ENCODE results near the gene LBR. TPM values are rescaled to one million over a fixed set of nuclear protein-coding genes. Genes with fewer than 3 reads are reported as not detected.

LBR gene
- total and polyA plus RNA-seq, 3 donors from 2014 or later, result 31.7 to 40.3 (median 39.9) TPM

DNA sequence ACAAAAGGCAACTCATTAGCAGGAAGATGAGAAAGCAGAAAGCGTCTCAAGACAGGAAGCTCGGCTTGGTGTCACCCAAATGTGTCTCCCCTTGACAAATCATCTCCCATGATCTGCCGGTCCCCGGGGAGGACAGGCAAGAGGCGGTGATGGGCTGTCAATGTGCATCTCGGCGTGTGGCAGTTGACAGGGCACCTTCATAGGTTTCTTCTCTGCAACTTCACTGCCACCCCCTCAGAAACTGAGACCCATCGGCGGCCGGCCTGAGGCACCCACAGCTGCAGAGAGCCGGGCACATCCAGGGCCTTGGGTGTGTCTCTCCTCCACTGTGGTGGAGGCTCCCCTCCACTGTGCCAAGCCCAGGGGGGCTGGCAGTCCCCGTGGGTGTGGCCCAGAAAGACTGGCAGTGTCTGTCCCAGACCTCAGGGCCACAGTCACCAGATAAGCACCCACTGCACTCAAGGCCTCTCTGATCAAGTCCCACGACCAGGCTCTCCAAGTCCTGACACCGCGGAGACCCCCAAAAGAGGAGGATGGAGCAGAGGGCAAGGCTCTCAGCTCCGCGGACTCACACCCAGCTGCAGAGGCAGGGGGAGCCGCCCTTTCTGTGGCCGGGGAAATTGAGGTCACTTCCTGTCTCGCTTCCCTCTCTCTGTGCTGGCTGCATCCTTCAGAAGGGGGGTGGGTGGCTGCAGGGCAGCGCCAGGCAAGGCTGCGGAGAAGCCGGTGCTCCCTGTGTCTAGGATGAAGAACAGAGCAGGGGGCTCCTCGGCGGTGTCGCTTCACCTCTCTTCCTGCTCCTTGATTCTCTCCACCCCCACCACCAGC, 39.6 kb upstream of the LBR start:
- no peaks in the 10 kb centered on the region for H3K27me3 ChIP-seq
- no peak overlapping the region for H3K4me3 ChIP-seq
- peak overlapping the region; percentile 39 to 65 for H3K27ac ChIP-seq
- intact Hi-C loops (cut with DNase I; ENCODE audit: low total_unique reads), result no loop called here
- no peaks in the 10 kb centered on the region for H3K36me3 ChIP-seq (ENCODE audit: low read depth, missing control alignments)
- 71% methylated on average over 23 to 26 of the region's 26 CpGs for WGBS, 2 donors
- TF ChIP-seq, protein P1, sequence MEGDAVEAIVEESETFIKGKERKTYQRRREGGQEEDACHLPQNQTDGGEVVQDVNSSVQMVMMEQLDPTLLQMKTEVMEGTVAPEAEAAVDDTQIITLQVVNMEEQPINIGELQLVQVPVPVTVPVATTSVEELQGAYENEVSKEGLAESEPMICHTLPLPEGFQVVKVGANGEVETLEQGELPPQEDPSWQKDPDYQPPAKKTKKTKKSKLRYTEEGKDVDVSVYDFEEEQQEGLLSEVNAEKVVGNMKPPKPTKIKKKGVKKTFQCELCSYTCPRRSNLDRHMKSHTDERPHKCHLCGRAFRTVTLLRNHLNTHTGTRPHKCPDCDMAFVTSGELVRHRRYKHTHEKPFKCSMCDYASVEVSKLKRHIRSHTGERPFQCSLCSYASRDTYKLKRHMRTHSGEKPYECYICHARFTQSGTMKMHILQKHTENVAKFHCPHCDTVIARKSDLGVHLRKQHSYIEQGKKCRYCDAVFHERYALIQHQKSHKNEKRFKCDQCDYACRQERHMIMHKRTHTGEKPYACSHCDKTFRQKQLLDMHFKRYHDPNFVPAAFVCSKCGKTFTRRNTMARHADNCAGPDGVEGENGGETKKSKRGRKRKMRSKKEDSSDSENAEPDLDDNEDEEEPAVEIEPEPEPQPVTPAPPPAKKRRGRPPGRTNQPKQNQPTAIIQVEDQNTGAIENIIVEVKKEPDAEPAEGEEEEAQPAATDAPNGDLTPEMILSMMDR (IDR thresholded peaks at IDR 0.05), result no peak
- TF ChIP-seq POLR2A (IDR thresholded peaks at IDR 0.05), result no peak
- H3K9me3 ChIP-seq, result no peaks in the 10 kb centered on the region
- DNase-seq, result peak; percentile 57
- peaks cover 6% of the 10 kb centered on the region for H3K4me1 ChIP-seq

DNA sequence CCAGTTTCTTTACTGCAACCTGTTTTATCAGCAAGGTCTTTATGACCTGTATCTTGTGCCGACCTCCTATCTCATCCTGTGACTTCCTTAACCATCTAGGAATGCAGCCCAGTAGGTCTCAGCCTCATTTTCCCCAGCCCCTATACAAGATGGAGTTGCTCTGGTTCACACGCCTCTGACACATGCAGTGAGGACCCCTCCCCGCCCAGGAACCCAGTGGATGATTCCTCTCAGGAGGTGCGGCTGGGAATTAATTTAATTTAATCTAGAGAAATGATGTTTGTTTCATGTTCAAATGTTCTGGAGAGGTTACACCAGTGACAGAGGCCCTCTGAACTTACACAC, 39.0 kb upstream of the LBR start:
- Histone ChIP-seq H3K27me3 (no peaks in the 10 kb centered on the region), H3K4me1 (peaks cover 6% of the 10 kb centered on the region), H3K4me3 (no peak overlapping the region), H3K36me3 (ENCODE audit: low read depth, missing control alignments) (no peaks in the 10 kb centered on the region), H3K27ac (no peak overlapping the region), H3K9me3 (no peaks in the 10 kb centered on the region)
- TF ChIP-seq, protein P1 (IDR thresholded peaks at IDR 0.05), result no peak
- no peak for TF ChIP-seq POLR2A (IDR thresholded peaks at IDR 0.05)
- 87% methylated on average over 4 of the region's 4 CpGs for WGBS, 2 donors
- no peak for DNase-seq
- intact Hi-C loops (cut with DNase I; ENCODE audit: low total_unique reads), result no loop called here

DNA sequence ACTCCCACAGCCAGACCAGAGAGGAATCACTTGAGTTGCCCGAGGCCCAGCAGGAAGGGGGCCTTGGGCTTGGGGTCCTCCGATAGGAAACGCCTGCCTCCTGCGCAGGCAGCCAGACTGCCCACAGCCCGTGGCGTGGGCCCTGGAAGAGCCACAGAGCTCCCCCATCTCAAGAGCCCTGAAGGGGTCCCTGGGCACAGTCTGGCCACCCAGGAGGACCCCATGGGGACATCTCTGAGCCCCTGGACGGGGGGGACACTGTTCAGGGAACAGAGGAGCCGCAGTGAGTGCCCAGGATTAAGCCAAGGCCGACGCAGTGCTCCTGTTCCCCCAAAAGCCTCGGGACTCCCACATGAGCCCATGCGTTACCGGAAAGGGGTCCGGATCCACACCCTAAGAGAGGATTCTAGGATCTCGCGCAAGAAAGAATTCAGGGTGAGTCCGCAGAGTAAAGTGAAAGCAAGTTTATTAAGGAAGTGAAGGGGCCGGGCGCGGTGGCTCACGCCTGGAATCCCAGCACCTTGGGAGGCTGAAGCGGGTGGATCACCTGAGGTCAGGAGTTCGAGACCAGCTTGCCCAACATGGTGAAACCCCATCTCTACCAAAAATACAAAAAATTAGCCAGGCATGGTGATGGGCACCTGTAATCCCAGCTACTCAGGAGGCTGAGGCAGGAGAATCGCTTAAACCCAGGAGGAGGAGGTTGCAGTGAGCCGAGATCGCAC, 38.1 kb upstream of the LBR start:
- Histone ChIP-seq H3K4me3 (no peak overlapping the region), H3K9me3 (no peaks in the 10 kb centered on the region), H3K4me1 (peaks cover 13% of the 10 kb centered on the region), H3K27ac (no peak overlapping the region), H3K27me3 (no peaks in the 10 kb centered on the region), H3K36me3 (ENCODE audit: low read depth, missing control alignments) (no peaks in the 10 kb centered on the region)
- WGBS, 2 donors, result 85 to 93% methylated on average over 18 to 26 of the region's 26 CpGs
- DNase-seq, result no peak
- intact Hi-C loops (cut with DNase I; ENCODE audit: low total_unique reads), result no loop called here
- no peak for TF ChIP-seq POLR2A (IDR thresholded peaks at IDR 0.05)
- TF ChIP-seq, protein P1 (IDR thresholded peaks at IDR 0.05), result no peak

DNA sequence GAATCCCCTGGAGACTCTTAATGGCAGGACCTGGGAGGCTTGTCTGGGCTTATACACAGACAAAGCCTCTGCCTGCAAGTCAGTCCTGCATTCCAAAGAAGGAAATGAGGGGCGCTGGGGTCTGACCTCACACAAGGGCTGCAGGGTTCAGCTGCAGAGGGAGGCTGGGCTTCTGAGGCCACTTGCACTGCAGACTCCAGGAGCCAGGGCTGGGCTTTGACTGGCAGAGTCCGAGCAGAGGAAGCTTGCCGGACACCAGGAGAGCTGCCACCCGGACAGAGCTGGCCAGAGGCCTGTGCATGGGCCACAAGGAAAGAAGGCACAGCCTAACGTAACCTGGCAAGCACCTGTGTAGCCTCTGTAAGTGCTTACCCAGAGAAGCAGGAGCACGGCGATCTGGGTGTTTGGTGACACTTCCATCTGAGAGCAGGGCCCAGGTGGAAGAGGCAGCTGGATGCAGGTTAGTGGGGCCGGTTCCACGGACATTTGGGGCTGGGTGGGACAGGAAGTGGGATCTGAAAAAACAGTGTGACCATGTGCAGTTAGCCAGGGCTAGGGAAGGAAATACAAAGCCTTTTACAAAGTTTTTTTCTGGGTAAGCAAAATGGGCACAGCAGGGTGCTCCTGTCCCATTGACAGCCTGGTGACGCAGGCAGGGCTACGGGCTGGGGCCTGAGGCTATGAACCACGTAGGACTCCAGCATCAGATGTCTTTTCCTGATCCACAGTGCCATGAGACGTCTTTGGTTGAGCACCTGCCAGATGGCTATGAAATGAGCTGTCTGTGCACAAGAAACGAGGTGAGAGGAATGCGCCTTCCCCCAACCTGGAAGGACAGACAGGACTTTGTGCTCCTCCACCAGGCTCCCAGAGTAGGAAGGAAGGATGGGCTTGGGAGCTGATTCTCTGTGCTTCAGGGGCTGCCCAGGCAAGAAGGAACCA, 37.3 kb upstream of the LBR start:
- Histone ChIP-seq H3K9me3 (no peaks in the 10 kb centered on the region), H3K27ac (no peak overlapping the region), H3K4me3 (no peak overlapping the region), H3K27me3 (no peaks in the 10 kb centered on the region), H3K36me3 (ENCODE audit: low read depth, missing control alignments) (no peaks in the 10 kb centered on the region), H3K4me1 (peaks cover 20% of the 10 kb centered on the region)
- TF ChIP-seq, protein P1 (IDR thresholded peaks at IDR 0.05), result no peak
- TF ChIP-seq POLR2A (IDR thresholded peaks at IDR 0.05), result no peak
- no peak for DNase-seq
- WGBS, 2 donors, result 76 to 83% methylated on average over 15 of the region's 15 CpGs
- intact Hi-C loops (cut with DNase I; ENCODE audit: low total_unique reads), result no loop called here
